GM20431 (cell line): ENCODE results near the gene KATNAL1.

Experiments
- in situ Hi-C: fragments of 300-500 bp; cut with MseI, MboI; formaldehyde crosslinking; loops from one replicate; pipeline ENCODE4 v1.15.0; 2020; ENCODE audit warnings: low sequenced_read_pairs; ENCODE audit not compliant: unreplicated experiment

KATNAL1 gene

GRCh38 chr13:30240608-30241007, 66.7 kb downstream of the KATNAL1 start:
- in situ Hi-C loops = no loop called here

- in situ Hi-C loops = no loop called here
Measured at GRCh38 chr13:30235216-30235615, 72.1 kb downstream of the KATNAL1 start.

- in situ Hi-C loops = no loop called here
Measured at GRCh38 chr13:30234619-30235162, 72.7 kb downstream of the KATNAL1 start.

GRCh38 chr13:30224732-30225131, 82.6 kb downstream of the KATNAL1 start:
- in situ Hi-C loops = no loop called here

GRCh38 chr13:30222254-30222653, 85.1 kb downstream of the KATNAL1 start:
- in situ Hi-C loops = no loop called here

- in situ Hi-C loops = no loop called here
Measured at GRCh38 chr13:30216111-30216510, 91.2 kb downstream of the KATNAL1 start.

- in situ Hi-C loops = no loop called here
Measured at GRCh38 chr13:30212256-30212655, 95.1 kb downstream of the KATNAL1 start.

GRCh38 chr13:30211745-30212144, 95.6 kb downstream of the KATNAL1 start:
- in situ Hi-C loops = no loop called here

GRCh38 chr13:30204564-30204963, 102.8 kb downstream of the KATNAL1 start:
- in situ Hi-C loops = no loop called here

GRCh38 chr13:30196025-30196424, 111.3 kb downstream of the KATNAL1 start:
- in situ Hi-C loops = no loop called here

- in situ Hi-C loops = no loop called here
Measured at GRCh38 chr13:30194906-30195305, 112.4 kb downstream of the KATNAL1 start.

- in situ Hi-C loops = no loop called here
Measured at GRCh38 chr13:30193279-30194234, 113.8 kb downstream of the KATNAL1 start.

GRCh38 chr13:30192320-30193093, 114.8 kb downstream of the KATNAL1 start:
- in situ Hi-C loops = no loop called here

- in situ Hi-C loops = no loop called here
Measured at GRCh38 chr13:30191491-30192100, 115.8 kb downstream of the KATNAL1 start.

GRCh38 chr13:30186634-30187415, 120.5 kb downstream of the KATNAL1 start:
- in situ Hi-C loops = no loop called here

GRCh38 chr13:30181888-30182651, 125.3 kb downstream of the KATNAL1 start:
- in situ Hi-C loops = no loop called here

GRCh38 chr13:30179597-30180276, 127.6 kb downstream of the KATNAL1 start:
- in situ Hi-C loops = no loop called here

GRCh38 chr13:30178976-30179375, 128.4 kb downstream of the KATNAL1 start:
- in situ Hi-C loops = no loop called here
